Measurements from ENCODE around the gene TCF4. TPM values are rescaled to one million over a fixed set of nuclear protein-coding genes. Genes with fewer than 3 reads are reported as not detected.

The TCF4 gene
- total RNA-seq, 2 donors from 2014 or later = 57.7 to 66.3 TPM

GRCh38 chr18:55607773-55608172, 19.8 kb upstream of the TCF4 start:
- Histone ChIP-seq H3K4me3 (no peak overlapping the region), H3K9me3 (no peaks in the 10 kb centered on the region), H3K4me1 (no peaks in the 10 kb centered on the region), H3K36me3 (no peaks in the 10 kb centered on the region), H3K27me3 (no peaks in the 10 kb centered on the region), H3K27ac (no peak overlapping the region)
- DNase-seq (ENCODE audit: low spot score) = no peak
- TF ChIP-seq, protein P1, sequence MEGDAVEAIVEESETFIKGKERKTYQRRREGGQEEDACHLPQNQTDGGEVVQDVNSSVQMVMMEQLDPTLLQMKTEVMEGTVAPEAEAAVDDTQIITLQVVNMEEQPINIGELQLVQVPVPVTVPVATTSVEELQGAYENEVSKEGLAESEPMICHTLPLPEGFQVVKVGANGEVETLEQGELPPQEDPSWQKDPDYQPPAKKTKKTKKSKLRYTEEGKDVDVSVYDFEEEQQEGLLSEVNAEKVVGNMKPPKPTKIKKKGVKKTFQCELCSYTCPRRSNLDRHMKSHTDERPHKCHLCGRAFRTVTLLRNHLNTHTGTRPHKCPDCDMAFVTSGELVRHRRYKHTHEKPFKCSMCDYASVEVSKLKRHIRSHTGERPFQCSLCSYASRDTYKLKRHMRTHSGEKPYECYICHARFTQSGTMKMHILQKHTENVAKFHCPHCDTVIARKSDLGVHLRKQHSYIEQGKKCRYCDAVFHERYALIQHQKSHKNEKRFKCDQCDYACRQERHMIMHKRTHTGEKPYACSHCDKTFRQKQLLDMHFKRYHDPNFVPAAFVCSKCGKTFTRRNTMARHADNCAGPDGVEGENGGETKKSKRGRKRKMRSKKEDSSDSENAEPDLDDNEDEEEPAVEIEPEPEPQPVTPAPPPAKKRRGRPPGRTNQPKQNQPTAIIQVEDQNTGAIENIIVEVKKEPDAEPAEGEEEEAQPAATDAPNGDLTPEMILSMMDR (IDR thresholded peaks at IDR 0.05) = no peak

DNA sequence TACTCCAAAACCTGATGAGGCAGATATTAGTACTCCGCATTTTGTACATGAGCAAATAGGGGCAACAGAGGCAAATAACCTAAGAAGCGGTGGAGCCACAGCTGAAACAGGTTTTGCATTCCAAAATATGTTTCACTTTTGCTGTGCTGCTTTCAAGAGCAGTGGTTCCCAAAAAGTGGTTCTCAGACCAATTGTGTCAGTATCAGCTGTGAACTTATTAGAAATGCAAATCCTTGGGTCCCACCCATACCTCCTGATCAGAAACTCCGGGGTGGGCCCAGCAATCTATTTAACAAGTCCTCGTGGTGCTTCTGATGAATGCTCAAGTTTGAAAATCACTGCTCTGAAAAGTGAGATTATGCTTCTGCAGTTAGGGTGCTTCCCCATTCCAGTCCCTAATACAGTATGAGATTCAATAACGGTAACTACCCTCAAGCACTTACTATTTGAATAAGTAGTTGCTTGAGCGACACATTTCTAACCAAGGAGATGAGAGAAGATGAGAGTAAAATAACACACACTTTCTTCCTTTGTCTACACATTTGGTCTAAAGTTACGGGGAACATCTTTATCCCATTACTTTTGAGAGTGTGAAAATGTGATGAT, 17.8 kb upstream of the TCF4 start:
- DNase-seq (ENCODE audit: low spot score) = no peak
- no peaks in the 10 kb centered on the region for H3K9me3 ChIP-seq
- H3K27ac ChIP-seq = no peak overlapping the region

GRCh38 chr18:55603775-55604174, 15.8 kb upstream of the TCF4 start:
- Histone ChIP-seq H3K4me1 (no peaks in the 10 kb centered on the region), H3K9me3 (no peaks in the 10 kb centered on the region), H3K27me3 (no peaks in the 10 kb centered on the region), H3K27ac (no peak overlapping the region), H3K4me3 (no peak overlapping the region), H3K36me3 (no peaks in the 10 kb centered on the region)
- TF ChIP-seq, protein P1 (IDR thresholded peaks at IDR 0.05) = no peak
- DNase-seq (ENCODE audit: low spot score) = no peak

More for the DNA sequence above, 17.8 kb upstream of the TCF4 start:
- H3K36me3 ChIP-seq = no peaks in the 10 kb centered on the region
- no peak overlapping the region for H3K4me3 ChIP-seq
- H3K27me3 ChIP-seq = no peaks in the 10 kb centered on the region
- no peaks in the 10 kb centered on the region for H3K4me1 ChIP-seq
- TF ChIP-seq, protein P1 (IDR thresholded peaks at IDR 0.05) = no peak

DNA sequence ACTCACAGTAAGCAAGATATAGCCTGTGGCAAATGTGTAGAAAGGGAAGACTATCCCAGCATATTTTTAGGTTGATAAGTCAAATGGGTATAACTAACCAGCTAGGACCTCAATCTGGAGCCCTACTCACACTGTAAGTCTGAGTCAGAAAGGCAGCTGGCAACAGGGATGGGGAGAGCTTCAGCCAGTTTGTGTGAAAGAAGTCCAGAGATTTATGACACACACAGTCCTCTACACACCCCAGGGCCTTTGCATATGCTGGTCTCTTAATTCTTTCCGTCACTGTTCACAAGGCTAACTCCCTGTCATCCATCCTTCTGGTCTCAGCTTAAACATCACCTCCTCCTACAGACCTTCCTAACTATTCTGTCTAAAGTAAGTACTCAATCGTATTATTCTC, 5.9 kb upstream of the TCF4 start:
- TF ChIP-seq, protein P1 (IDR thresholded peaks at IDR 0.05) = no peak
- Histone ChIP-seq H3K27ac (no peak overlapping the region), H3K36me3 (no peaks in the 10 kb centered on the region), H3K4me1 (no peaks in the 10 kb centered on the region), H3K27me3 (no peaks in the 10 kb centered on the region), H3K4me3 (no peak overlapping the region), H3K9me3 (no peaks in the 10 kb centered on the region)
- DNase-seq (ENCODE audit: low spot score) = no peak

DNA sequence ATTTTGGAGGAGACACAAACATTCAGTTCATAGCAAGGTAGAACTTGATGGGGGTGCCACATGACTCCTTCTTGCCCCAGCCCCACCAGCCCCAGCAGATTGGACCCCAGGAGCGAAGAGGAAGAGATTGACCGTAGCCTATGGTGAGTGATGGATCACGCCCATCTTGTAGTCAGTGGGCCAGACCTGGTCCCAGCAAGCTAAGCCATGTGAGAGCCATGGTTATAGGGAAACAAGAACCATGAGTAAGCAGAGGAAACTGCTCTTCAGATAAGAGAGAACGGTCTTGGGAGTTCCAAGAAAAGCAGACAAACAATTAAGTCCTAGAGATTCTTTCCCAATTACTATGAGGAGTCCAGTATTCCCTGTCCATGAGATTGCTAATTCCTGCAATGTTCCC, 4.6 kb upstream of the TCF4 start:
- H3K36me3 ChIP-seq = no peaks in the 10 kb centered on the region
- H3K4me3 ChIP-seq = no peak overlapping the region
- H3K27me3 ChIP-seq = no peaks in the 10 kb centered on the region
- no peak for DNase-seq (ENCODE audit: low spot score)
- H3K9me3 ChIP-seq = no peaks in the 10 kb centered on the region
- TF ChIP-seq, protein P1 (IDR thresholded peaks at IDR 0.05) = no peak
- H3K4me1 ChIP-seq = no peaks in the 10 kb centered on the region
- H3K27ac ChIP-seq = no peak overlapping the region

- Histone ChIP-seq H3K36me3 (no peaks in the 10 kb centered on the region), H3K27ac (no peak overlapping the region), H3K4me1 (no peaks in the 10 kb centered on the region), H3K9me3 (no peaks in the 10 kb centered on the region), H3K27me3 (no peaks in the 10 kb centered on the region), H3K4me3 (no peak overlapping the region)
- TF ChIP-seq, protein P1 (IDR thresholded peaks at IDR 0.05) = no peak
- no peak for DNase-seq (ENCODE audit: low spot score)
These were observed 4.1 kb upstream of the TCF4 start for GRCh38 chr18:55592106-55592505.

Data from right atrium auricular region (tissue), 2 donors.